GM21367 (cell line): ENCODE results near the gene PMAIP1.
"Not testable (repeated sequence)": the region's sequence is repeated elsewhere in the genome, so short reads cannot be mapped to it uniquely, and the experiment has no call there.

Experiments
- ATAC-seq: cut with Tn5 transposase; IDR thresholded peaks from one replicate; pipeline ENCODE4 v1.9.1; 2021; ENCODE audit not compliant: unreplicated experiment

Gene PMAIP1

DNA sequence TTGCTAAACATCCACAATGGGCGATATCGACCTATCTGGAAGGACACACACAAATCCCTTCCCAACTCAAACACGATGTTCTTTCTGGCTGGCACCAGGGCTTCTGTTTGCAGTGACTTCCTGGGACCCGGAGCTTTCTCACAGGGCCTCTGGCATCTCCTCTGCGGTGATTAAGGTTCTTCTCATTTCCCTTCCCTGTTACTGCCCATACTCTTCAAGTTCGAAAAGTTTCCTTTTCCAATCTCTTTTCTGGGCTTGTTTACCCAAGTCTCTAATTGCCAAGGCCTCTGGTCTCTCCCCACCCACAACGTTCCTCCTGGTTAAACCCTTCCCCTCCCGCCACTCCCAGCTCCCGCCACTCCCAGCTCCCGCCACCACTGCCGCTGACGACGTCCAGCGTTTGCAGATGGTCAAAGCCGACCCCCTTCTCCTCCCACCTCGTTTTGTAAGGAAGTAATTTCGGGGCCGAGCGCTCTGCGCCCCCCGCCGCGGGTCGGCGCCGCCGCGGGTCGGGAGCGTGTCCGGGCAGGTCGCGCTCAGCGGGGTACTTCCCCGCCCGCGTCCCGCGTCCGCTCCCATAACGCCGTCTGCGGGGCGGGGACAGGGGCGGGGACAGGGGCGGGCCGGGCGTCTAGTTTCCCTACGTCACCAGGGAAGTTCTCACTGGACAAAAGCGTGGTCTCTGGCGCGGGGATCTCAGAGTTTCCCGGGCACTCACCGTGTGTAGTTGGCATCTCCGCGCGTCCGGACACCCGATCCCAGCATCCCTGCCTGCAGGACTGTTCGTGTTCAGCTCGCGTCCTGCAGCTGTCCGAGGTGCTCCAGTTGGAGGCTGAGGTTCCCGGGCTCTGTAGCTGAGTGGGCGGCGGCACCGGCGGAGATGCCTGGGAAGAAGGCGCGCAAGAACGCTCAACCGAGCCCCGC is at the start of gene PMAIP1:
PMAIP1 (plus strand) TSS at position 699 of the 924 bp plus-strand sequence; CDS start at position 881, 182 bp downstream.
- peak; percentile 48 for ATAC-seq

DNA sequence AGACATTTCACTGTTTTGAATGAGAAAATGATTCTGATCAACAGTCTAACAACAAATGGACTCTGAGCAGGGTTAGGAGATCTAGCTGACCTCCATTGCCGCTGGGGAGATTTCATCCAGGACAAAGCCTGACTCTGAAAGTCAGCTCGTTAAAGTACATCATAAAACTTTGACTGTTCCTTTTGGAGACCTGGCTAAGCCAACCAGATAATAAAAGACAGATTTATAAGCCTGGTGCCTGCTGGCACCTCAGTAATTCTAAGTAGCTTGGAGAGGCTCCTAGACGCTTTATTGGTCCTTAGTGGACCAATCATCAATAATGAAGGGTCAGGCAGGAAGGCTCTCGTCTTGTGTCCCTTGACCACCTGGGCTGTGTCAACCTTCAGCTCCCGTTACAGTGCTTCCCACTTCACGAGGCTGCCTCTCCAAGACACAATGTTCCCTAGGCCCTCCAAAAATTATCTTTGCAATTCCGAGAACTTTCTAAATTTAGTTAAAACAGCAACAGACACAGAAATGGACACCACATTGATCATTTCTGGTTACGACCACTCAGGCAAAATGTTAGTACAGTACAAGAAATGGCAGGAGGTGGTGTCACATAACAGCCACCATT is 47.9 kb upstream of the PMAIP1 start:
- no peak for ATAC-seq

DNA sequence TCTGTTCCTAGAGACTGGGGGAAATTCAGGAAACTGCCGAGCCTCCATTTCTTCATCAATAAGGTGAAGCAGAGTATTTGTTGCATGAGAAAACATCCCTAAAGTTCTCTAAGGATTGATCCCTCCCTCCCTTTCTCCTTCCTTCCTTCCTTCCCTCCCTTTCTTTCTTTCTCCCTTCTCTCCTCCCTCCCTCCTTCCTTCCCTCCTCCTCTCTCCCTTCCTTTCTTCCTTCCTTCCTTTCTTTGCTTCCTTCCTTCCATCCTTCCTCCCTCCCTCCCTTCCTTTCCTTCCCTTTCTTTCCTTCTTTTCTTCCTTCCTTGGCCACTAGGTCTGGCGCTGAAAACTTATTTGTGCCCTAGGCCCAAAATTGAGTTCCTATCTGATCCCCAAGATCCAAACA is 47.2 kb upstream of the PMAIP1 start:
- no peak for ATAC-seq

DNA sequence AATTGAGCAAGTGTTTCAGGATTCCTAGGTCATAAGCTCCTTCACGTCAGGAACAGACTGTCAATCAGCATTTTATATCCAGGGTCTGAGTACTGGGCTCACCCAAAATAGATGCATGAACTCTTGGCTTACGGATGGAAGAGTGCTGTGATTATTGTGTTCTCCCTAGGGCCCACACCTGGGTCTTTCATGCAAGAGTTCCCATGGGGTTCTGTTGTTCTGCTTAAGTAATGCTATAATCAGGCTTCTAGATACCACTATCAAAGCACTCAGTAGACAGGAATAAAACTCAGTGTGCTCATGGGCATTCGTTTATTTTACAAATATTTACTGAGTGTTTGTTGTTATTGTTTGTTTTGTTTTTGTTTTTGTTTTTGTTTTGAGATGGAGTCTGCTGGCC is 46.4 kb upstream of the PMAIP1 start:
- ATAC-seq, result no peak

DNA sequence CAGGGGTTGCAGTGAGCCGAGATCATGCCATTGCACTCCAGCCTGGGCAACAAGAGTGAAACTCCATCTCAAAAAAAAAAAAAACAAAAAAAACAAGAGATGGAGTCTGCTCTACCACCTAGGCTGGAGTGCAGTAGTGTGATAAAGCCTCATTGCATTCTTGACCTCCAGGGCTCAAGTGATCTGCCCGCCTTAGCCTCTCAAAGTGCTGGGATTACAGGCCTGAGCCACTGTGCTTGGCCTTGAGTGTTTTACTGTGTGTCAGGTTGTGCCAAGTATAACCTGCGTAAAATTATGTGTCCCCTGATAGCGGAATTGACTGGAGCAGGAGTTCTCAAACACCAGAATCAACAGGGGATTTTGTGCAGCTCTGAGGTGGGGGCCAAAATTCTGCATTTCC is 45.8 kb upstream of the PMAIP1 start:
- ATAC-seq, result not testable (repeated sequence)

DNA sequence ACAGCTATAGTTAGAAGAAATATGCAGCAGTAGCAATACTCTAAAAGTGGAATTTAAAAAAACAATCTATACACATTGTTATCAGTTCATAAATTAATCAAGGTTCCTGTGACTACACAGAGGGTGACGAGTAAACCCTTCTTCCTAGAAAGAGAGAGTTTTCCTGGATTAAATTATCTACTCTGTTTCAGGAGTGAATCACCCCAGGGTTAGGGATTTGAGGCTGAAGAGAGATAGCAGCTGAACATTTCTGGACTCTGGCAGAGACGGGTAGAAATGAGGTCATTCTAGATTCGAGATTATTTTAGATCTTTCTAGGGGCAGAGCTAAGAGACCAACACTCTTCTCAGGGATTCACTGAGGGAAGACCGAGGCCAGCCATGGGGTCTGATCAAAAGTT is 38.8 kb upstream of the PMAIP1 start:
- no peak for ATAC-seq

DNA sequence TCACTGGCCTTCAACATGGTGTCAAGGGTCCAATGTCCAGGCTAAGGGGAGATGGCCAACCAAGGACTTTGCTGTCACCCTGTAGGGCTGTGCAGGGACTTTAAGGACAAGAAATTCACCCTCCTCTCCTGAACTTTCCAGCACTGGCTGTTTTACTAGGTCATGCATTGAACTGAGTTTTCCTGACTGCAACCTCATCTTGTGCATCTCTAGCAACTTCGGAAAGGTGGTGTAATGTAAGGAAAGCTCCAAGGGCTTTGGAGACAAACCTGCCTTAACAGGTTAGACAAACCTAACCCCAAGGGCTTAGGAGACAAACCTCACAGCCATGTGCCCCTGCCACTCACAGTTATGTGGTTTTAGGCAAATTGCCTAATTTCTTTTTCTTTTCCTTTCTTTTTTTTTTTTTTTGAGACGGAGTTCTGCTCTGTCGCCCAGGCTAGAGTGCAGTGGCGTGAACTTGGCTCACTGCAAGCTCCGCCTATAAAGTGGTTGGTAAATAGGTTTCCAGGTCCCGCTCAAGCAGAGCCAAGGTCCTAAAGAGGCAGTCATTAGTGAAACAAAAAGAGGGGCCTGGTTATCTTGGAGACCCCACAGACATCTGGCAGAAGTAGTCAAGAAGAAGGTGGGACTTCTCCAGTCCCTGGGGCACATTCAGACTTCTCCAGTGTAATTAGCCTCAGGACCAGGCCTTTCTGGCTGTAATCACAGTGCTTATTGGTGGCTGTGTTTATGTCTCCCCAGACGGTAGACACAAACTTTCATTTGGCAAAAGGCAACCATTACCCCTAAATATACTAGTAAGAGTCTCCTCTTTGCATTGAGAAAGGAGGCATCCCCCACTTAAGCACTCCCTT is 37.6 kb upstream of the PMAIP1 start:
- ATAC-seq, result peak; percentile 83

DNA sequence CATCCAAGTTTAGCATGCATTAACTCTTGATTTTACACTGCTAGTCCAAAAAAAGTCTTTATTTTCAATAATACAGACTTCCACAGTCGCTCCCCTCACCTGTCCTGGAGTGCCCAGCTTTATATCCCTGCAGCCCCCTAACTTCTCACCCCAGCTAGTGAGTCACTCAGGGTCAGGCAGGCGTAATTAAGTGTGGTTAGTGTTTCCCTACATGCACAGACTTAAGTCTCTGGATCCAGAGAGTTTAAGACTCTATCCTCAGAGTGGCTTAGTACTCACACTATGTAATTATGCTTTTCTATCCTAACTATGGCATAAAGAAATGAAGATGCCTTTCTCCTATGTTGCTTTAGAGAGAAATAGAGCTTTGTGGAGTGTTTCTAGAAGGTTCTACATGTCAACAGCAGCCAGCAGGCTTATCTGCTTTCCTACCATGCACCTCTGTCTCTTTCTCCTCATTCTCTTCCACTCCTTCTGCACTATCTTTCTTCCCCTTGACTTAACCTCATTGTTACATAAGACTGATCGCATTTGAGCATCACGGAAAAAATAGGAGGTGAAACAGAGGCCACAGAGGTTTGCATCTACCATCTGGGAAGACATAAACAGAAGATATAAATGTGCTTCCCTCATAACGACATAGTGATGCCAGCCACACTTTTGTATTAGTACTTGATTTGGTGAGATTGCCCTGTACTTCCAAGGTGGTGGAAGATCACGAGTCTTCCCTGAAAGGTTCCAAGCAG is 34.4 kb upstream of the PMAIP1 start:
- ATAC-seq, result no peak

DNA sequence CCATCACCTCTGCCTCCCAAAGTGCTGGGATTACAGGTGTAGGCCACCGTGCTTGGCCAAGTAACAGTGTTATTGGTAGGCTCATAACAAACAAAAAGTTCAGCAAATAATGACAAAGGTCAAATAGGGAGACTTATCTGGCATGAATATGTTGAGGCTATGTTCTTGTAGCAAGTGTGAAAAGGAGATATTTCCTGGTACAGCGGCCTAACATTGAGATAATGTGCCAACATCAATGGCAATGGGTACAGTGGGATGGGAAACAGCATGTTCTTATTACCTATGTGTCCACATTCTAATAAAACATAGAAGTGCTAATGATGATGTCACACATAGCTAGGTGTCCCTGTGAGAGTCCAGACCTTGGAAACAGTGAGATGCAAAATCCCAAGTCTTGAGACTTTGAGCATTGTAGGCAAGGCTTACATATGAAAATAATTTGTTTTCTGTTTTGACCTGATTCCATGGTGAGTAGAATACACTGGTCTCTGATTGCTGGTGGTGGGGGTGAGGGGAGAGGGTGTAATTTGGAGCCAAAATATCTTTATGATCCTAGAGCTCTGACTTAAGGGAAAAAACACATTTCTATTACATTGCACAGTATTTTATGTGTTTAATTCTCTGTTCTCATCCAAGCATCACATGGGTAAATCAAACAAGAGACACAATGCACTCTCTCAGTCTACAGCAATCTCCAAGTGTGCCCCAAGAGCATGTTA is 33.1 kb upstream of the PMAIP1 start:
- no peak for ATAC-seq

DNA sequence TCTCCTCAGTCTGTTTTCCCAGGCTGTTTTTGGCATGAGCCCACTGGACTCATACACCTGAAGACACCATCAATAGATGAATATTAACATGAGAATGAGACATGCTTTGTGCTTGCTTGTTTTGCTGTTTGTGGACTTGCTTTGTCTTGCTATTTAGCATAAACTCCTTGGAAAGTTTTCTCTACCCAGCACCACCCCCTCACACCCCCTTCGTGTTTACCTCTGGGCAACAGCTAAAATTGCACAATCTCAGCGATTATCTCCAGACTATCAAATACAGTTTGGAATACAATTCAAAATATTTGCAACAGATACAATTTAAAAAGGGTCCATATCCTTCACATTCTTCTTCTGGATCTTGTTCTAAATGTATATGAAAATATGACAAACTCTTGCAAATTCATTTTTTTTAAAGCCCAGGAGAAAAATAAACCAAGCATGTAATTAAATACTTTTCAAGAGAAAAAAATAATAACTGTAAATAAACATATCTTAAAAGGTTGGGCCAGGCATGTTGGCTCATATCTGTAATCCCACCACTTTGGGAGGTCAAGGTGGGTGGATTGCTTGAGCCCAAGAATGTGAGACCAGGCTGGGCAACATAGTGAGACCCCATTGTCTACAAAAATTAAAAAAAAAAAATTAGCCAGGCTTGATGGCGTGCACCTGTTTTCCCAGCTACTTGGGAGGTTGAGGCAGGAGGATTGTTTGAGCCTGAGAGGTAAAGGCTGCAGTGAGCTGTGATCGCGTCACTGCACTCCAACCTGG is 32.3 kb upstream of the PMAIP1 start:
- no peak for ATAC-seq

DNA sequence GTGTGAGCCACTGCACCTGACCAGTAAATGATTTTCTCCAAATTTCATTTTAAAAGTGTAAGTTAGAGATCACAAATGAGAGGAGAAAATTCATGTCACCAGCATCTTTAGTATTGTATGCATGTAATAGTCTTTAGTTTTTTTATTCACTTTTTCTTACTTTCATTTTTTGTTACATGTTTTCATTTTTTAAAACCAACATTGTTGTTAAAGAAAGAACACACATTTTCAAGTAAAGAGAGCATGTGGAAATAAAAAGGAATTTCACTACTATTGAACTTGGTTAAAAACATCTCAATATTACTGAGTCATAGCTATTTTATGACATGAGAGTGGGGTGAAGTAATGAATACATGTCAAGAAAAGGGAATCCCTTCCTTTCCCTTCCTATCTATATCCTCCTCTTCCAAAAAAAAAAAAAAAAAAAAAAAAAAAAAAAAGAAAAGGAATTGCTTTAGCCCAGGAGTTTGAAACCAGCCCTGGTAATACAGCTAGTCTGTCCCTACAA is 29.1 kb upstream of the PMAIP1 start:
- no peak for ATAC-seq

DNA sequence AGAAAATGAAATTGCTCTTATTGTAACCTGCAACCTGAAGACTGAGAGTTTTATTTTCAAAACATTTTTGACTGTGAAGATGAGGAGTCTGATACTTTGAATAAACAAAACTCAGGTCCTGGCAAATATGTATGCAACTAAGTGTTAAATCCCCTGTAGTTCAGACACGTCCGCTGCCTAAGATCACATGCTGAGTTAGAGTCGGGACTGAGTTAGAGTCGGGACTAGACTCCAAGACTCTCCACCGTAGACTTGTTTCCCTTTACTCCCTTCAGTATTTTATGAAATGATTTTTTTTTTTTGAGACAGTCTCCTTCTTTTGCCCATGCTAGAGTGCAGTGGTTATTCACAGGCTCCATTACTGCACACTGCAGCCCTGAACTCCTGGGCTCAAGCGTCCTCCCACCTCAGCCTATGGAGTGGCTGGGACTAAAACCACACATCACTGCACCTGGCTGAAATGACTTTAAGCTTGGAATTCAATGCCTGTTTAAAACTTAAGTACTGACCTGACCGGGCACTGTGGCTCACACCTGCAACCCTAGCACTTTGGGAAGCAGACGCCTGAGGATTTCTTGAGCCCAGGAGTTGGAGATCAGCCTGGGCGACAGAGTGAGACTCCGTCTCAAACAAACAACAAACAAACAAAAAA is 28.0 kb upstream of the PMAIP1 start:
- ATAC-seq, result no peak

DNA sequence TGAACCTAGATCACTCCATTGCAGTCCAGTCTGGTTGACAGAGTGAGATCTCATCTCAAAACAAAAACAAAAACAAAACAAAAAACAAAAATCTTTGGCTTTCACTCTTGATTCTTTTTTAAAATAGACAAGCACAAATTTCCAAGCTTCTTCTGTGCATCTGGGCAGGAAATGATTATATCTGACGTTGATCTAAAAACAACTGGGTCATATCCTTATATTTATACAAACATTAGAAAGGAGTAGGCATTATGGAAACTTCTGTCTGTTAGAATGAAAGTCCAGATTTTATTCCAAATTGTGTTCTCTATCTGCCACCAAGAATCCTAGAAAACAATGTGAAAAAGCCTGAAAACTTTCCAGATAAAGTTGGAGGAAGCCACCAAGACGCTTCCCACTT is 26.2 kb upstream of the PMAIP1 start:
- no peak for ATAC-seq

DNA sequence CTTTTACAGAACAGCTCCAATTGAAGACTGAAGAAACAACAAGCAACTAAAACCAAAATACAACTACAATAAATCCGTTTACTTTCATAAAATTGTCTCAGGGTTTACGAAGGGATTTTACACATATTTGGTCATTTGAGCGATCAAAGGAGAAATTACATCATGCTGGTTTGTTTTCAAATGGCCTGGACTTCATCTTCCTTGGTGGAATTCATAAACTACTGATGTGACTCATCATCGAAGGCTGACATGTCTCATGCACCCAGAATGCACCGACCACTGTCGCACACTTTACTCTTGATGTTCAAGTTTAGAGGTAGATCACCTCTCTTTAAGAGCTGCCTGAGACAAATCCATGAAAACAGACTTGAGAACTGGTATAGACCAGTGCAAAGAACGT is 25.6 kb upstream of the PMAIP1 start:
- ATAC-seq, result no peak

DNA sequence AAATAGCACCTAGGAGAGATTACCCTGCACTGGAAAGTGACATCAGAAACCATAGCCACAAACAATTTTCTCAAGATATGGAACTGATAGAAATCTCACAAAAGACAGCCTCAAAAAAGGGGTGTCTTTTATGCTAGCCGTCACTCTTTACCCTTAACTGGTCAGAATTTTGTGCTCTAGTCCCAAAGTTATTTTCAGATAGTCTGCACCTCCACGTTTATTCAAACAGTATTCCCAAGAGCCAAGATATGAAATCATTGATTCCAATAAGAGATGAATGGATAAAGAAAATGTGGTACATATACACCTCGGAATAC is 23.5 kb upstream of the PMAIP1 start:
- peak; percentile 68 for ATAC-seq

DNA sequence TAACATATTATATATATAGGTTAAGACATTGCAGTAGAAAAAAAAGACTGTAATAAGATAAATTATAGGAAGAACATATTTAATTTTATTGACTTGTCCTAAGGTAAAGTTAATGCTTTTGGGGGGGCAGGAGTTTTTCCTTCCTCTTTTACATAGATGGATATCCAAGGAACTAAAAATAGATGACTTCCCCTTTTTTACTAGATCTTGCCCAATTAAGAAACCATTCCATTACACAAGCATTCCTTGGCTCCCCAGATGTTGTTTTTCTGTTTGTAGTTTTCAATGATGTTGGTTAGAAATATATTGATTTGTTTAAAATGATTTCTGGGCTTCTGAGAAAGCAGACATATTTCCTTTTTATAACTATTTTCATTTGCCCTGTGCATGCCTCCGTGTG is 22.4 kb upstream of the PMAIP1 start:
- no peak for ATAC-seq

DNA sequence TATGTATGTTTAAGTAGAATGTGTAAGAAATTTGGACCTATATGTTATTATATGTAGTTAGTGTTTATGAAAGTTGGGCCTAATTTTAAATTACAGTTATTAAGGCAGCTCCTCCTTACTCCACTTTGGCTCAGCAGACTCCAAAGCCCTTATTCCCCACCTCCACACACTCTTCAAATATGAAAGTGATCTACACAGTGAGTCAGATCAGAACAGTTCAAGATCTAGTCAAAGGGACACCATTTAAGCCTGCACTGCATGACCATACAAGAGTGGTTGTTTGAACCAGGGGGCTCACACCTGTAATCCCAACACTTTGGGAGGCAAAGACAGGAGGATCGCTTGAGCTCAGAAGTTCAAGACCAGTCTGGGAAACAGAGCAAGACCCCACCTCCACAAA is 21.2 kb upstream of the PMAIP1 start:
- peak; percentile 36 for ATAC-seq

DNA sequence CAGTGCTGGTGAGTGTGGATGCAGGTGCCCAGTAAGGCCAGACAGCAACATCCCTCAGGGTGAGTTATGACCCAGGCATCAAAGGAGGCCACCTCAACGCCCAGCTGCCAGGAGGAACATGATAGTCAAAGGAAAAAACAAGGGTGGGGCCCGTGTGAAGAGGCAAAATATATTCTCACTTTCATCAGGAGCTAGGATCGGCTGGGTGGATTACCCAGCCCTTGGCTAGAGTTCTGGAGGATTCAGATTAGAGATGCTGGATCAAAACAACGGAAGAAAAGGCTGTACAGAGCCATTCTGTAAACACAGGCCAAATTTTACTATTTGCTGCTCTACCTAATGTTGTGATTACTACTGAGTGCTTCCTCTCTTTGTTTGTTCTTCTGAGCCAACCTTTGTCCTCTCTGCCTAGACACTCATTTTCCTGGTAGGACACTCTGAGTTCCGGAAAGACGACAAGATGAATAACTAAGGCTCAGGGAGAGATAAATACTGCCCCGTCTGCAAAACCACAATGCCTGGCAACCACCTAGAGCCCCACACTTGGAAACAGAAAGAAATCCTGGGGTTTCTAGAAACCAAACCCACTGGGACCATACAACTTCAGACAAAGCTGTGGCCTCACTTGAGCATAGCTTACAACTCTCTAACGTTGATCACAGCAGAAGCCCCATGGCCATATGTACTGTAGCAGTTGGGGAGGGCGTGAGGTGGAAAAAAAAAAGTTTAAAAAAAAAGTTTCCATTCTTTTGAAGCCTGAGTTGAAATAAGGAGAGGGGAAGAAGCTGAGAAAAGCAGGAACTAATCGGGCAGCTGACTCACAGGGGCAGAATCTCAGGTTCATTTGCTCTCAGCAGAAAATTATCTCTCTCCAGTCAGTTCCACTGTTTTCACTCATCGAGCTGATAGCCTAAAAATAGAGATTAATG is 17.8 kb upstream of the PMAIP1 start:
- no peak for ATAC-seq
